ENCODE results near the gene UBA1. TPM values are rescaled to one million over a fixed set of nuclear protein-coding genes. Genes with fewer than 3 reads are reported as not detected.

The UBA1 gene
- total and polyA plus RNA-seq, 2 of the 8 experiments (the other 6 are each of a cell fraction or from before 2014, with no cell fraction given), result 313 to 458 TPM

DNA sequence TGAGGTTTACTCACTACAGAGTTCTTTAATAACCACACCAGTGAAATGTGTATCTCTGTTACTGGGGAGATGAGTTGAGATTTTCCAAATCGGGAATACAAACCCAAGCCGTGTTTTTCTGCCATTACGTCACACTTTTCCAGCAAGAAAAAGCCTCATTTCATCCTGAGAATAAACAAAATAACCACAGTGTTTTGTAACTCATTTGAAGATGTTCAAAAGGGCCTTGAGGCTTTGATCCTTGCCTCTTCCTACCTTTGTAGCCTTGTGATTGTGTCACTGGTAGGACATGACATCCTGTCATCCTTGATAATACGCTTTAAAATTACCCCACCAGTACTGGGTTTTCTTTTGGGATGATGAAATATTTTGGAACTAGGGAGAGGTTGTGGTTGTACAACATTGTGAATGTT is 42.1 kb downstream of the UBA1 start:
- H4K8ac ChIP-seq (ENCODE audit: extremely low read depth, insufficient read depth, low read length), result no peak overlapping the region
- no peak for FAIRE-seq
- peaks cover 2 to 13% (median 7%) of the 10 kb centered on the region in 4 experiments; a peak in 6 of 8 replicates for H3K36me3 ChIP-seq (ENCODE audit: control insufficient read depth in 2 of 4, insufficient read depth in 4 of 4, low read length in 3 of 4)
- no peaks in the 10 kb centered on the region for H3K9me3 ChIP-seq (ENCODE audit: insufficient read depth in 2 of 2, low read depth in 1 of 2, low read length in 1 of 2)
- no peak overlapping the region for H3K18ac ChIP-seq (ENCODE audit: extremely low read depth, low read length)
- ChIA-PET CTCF (ENCODE audit: partially characterized antibody) (no interaction called here), POLR2A (ENCODE audit: partially characterized antibody) (interaction anchor here (1.0 kb wide), 2 partner anchors 12 to 18 kb away, joined by 3 to 4 read pairs; no protein-coding TSS in a partner anchor)
- H2BK20ac ChIP-seq (ENCODE audit: low read length), result no peak overlapping the region
- H2AK5ac ChIP-seq (ENCODE audit: low read depth, low read length), result no peak overlapping the region
- no peaks in the 10 kb centered on the region for H4K20me1 ChIP-seq (replicated peaks in 1 of 2; ENCODE audit: control insufficient read depth in 1 of 2, insufficient read depth in 2 of 2, low read length in 2 of 2)
- H2BK15ac ChIP-seq (ENCODE audit: low read length), result no peak overlapping the region
- H2BK120ac ChIP-seq (replicated peaks; ENCODE audit: low read depth, low read length), result no peak overlapping the region
- H3K4me2 ChIP-seq (ENCODE audit: insufficient read depth in 1 of 2, low read depth in 2 of 2, low read length in 2 of 2), result no peak overlapping the region; a peak in 1 of 4 replicates
- no peak overlapping the region for H3K27ac ChIP-seq (ENCODE audit: low read depth, low read length)
- H2BK12ac ChIP-seq (ENCODE audit: low read depth, low read length), result no peak overlapping the region
- no peak overlapping the region for H3K4ac ChIP-seq (replicated peaks; ENCODE audit: insufficient read length, low read depth, low read length)
- H3K79me2 ChIP-seq (ENCODE audit: control insufficient read depth in 1 of 2, insufficient read depth in 2 of 2, low read length in 2 of 2), result peaks cover 0 to 44% of the 10 kb centered on the region in 2 experiments; a peak in 3 of 4 replicates
- no peak overlapping the region for H2AFZ ChIP-seq (ENCODE audit: low read length)
- no peak overlapping the region for H3K14ac ChIP-seq (ENCODE audit: insufficient read length)
- 92% methylated on average over 4 of the region's 4 CpGs; no CpG with 5 or more reads in 1 of the 2 experiments for WGBS, 2 experiments (ENCODE audit: extremely low coverage in 1 of 2, insufficient coverage in 1 of 2, insufficient read length in 1 of 2, insufficient replicate concordance in 2 of 2, low coverage in 1 of 2, low lambda C conversion rate in 2 of 2, missing lambda C conversion rate in 1 of 2)
- no peak overlapping the region for H3K23ac ChIP-seq (ENCODE audit: insufficient read length)
- no peaks in the 10 kb centered on the region for H3K23me2 ChIP-seq (ENCODE audit: low read depth, low read length)
- H2BK5ac ChIP-seq (ENCODE audit: low read depth, low read length), result no peak overlapping the region
- H3K56ac ChIP-seq (replicated peaks; ENCODE audit: insufficient read length, low read depth, low read length), result no peak overlapping the region
- H3K4me1 ChIP-seq (replicated peaks in 1 of 4; ENCODE audit: control insufficient read depth in 3 of 4, insufficient read depth in 4 of 4, low read length in 3 of 4), result peaks cover 0 to 9% (median 5%) of the 10 kb centered on the region in 4 experiments; a peak in 4 of 7 replicates
- no peak overlapping the region for H4K91ac ChIP-seq (replicated peaks; ENCODE audit: insufficient read length, low read length)
- no peak overlapping the region for H4K5ac ChIP-seq (ENCODE audit: insufficient read length, low read depth, low read length)
- no peak overlapping the region for H3K4me3 ChIP-seq (ENCODE audit: extremely low read depth in 1 of 4, insufficient read depth in 2 of 4, low read depth in 3 of 4, low read length in 4 of 4)
- DNase-seq (ENCODE audit: low read depth in 1 of 2, low spot score in 2 of 2), result no peak
- no peaks in the 10 kb centered on the region for H3K27me3 ChIP-seq (replicated peaks in 1 of 4; ENCODE audit: control insufficient read depth in 3 of 4, extremely low read depth in 1 of 4, insufficient read depth in 3 of 4, low read length in 3 of 4)
- no peaks in the 10 kb centered on the region for H3K79me1 ChIP-seq (ENCODE audit: low read depth, low read length)
- H3K9ac ChIP-seq (replicated peaks in 1 of 4; ENCODE audit: extremely low read depth in 1 of 4, low read depth in 3 of 4, low read length in 3 of 4), result no peak overlapping the region
- TF ChIP-seq CHD1 (IDR thresholded peaks at IDR 0.05; ENCODE audit: low read depth, low read length) (no peak), RNF2 (IDR thresholded peaks at IDR 0.05; ENCODE audit: borderline replicate concordance, low read depth, low read length, missing control alignments, poor library complexity, severe bottlenecking) (no peak), POLR2AphosphoS5 (IDR thresholded peaks at IDR 0.05; ENCODE audit: low read depth, low read length) (no peak)

All from H1 (cell line).